H1 (cell line): ENCODE results near the gene GALNTL6. TPM values are rescaled to one million over a fixed set of nuclear protein-coding genes. Genes with fewer than 3 reads are reported as not detected.
"Not testable (repeated sequence)": the region's sequence is repeated elsewhere in the genome, so short reads cannot be mapped to it uniquely, and the experiment has no call there.

Experiments
- CTCF ChIA-PET: fragments of 300-600 bp; sonication (Branson Sonifier 250); formaldehyde crosslinking; loops from one replicate; lab custom pipeline; 2021; ENCODE audit not compliant: partially characterized antibody; lab: Charles Lee
- POLR2A ChIA-PET: fragments of 300-600 bp; sonication (Branson Sonifier 250); formaldehyde crosslinking; loops from one replicate; lab custom pipeline; 2021; ENCODE audit warnings: inconsistent platforms; ENCODE audit not compliant: partially characterized antibody; lab: Charles Lee
- DNase-seq, 2 experiments: peaks; one replicate each; pipeline versions ENCODE4 v3.0.0 to v3.0.0-alpha.2; 2010 to 2022; ENCODE audit warnings: low spot score in 2 of 2, low read depth in 1 of 2, mixed read lengths in 1 of 2
- FAIRE-seq: peaks from 2 replicates; lab custom pipeline; 2011; peaks lifted over from hg19 to GRCh38; lab: Jason Lieb, UNC
- H2AFZ ChIP-seq: 2 replicates; pipeline ENCODE4 v1.8.1; 2012; ENCODE audit warnings: low read length, inconsistent platforms
- H2AK5ac ChIP-seq: 2 replicates; pipeline ENCODE4 v1.6.1; 2013; ENCODE audit warnings: low read depth, low read length
- H2BK120ac ChIP-seq: replicated peaks from 2 replicates; pipeline ENCODE3; 2013; ENCODE audit warnings: low read depth, low read length, inconsistent platforms
- H2BK12ac ChIP-seq: 2 replicates; pipeline ENCODE4 v1.6.1; 2013; ENCODE audit warnings: low read depth, low read length
- H2BK15ac ChIP-seq: 2 replicates; pipeline ENCODE4 v1.6.1; 2013; ENCODE audit warnings: low read length
- H2BK20ac ChIP-seq: 2 replicates; pipeline ENCODE4 v1.6.1; 2013; ENCODE audit warnings: low read length
- H2BK5ac ChIP-seq: 2 replicates; pipeline ENCODE4 v1.6.1; 2013; ENCODE audit warnings: low read depth, low read length
- H3K14ac ChIP-seq: 2 replicates; pipeline ENCODE4 v1.6.1; 2013; ENCODE audit warnings: inconsistent platforms; ENCODE audit not compliant: insufficient read length
- H3K18ac ChIP-seq: 2 replicates; pipeline ENCODE4 v1.6.1; 2013; ENCODE audit warnings: low read length; ENCODE audit errors: extremely low read depth
- H3K23ac ChIP-seq: 2 replicates; pipeline ENCODE4 v1.6.1; 2013; ENCODE audit warnings: inconsistent platforms; ENCODE audit not compliant: insufficient read length
- H3K23me2 ChIP-seq: 2 replicates; pipeline ENCODE4 v1.6.1; 2013; ENCODE audit warnings: low read depth, low read length
- H3K27ac ChIP-seq: 2 replicates; pipeline ENCODE4 v1.6.1; 2011; ENCODE audit warnings: low read depth, low read length, inconsistent platforms
- H3K27me3 ChIP-seq, 4 experiments: replicated peaks in 1 of 4; 1 replicate in 1 of 4; 2 replicates in 3 of 4; pipeline versions ENCODE4 v1.6.1 to v1.8.1; 2011 to 2013; ENCODE audit warnings: low read length in 3 of 4, mild to moderate bottlenecking in 3 of 4, inconsistent platforms in 2 of 4, mixed read lengths in 2 of 4, moderate library complexity in 1 of 4; ENCODE audit not compliant: control insufficient read depth in 3 of 4, insufficient read depth in 3 of 4; ENCODE audit errors: extremely low read depth in 1 of 4
- H3K36me3 ChIP-seq, 4 experiments: 2 replicates each; pipeline versions ENCODE4 v1.6.1 to v1.8.1; 2011 to 2013; ENCODE audit warnings: mild to moderate bottlenecking in 4 of 4, low read length in 3 of 4, moderate library complexity in 2 of 4, control low read depth in 1 of 4, inconsistent platforms in 1 of 4; ENCODE audit not compliant: insufficient read depth in 4 of 4, control insufficient read depth in 2 of 4
- H3K4ac ChIP-seq: replicated peaks from 2 replicates; pipeline ENCODE3; 2013; ENCODE audit warnings: low read length, low read depth, mixed read lengths, inconsistent platforms; ENCODE audit not compliant: insufficient read length
- H3K4me1 ChIP-seq, 4 experiments: replicated peaks in 1 of 4; 1 replicate in 1 of 4; 2 replicates in 3 of 4; pipeline versions ENCODE4 v1.6.1 to v1.8.1; 2011 to 2013; ENCODE audit warnings: low read length in 3 of 4, inconsistent platforms in 2 of 4, mixed read lengths in 1 of 4; ENCODE audit not compliant: insufficient read depth in 4 of 4, control insufficient read depth in 3 of 4
- H3K4me2 ChIP-seq, 2 experiments: 2 replicates each; pipeline versions ENCODE4 v1.6.1 to v1.8.1; 2011 to 2013; ENCODE audit warnings: low read depth in 2 of 2, low read length in 2 of 2, control low read depth in 1 of 2, inconsistent platforms in 1 of 2, mild to moderate bottlenecking in 1 of 2; ENCODE audit not compliant: insufficient read depth in 1 of 2
- H3K4me3 ChIP-seq, 4 experiments: fragments of 200-600, 300-600 bp in 1 of 4; sonication (generic), shearing (Covaris generic), sonication (Bioruptor Twin) in 1 of 4; 2 replicates each; pipeline versions ENCODE4 v1.5.1 to v1.8.1; 2011 to 2016; ENCODE audit warnings: low read length in 4 of 4, low read depth in 3 of 4, control low read depth in 2 of 4, inconsistent platforms in 2 of 4, mild to moderate bottlenecking in 2 of 4, mixed read lengths in 1 of 4, moderate library complexity in 1 of 4; ENCODE audit not compliant: insufficient read depth in 2 of 4; ENCODE audit errors: extremely low read depth in 1 of 4
- H3K56ac ChIP-seq: replicated peaks from 2 replicates; pipeline ENCODE3; 2013; ENCODE audit warnings: low read depth, mild to moderate bottlenecking, mixed read lengths, low read length, inconsistent platforms; ENCODE audit not compliant: insufficient read length
- H3K79me1 ChIP-seq: 2 replicates; pipeline ENCODE4 v1.6.1; 2013; ENCODE audit warnings: low read depth, low read length, control low read depth
- H3K79me2 ChIP-seq, 2 experiments: 2 replicates each; pipeline versions ENCODE4 v1.6.1 to v1.8.1; 2012 to 2013; ENCODE audit warnings: low read length in 2 of 2, mild to moderate bottlenecking in 2 of 2, inconsistent platforms in 1 of 2; ENCODE audit not compliant: insufficient read depth in 2 of 2, control insufficient read depth in 1 of 2
- H3K9ac ChIP-seq, 4 experiments: replicated peaks in 1 of 4; 1 replicate in 1 of 4; 2 replicates in 3 of 4; pipeline versions ENCODE4 v1.6.1 to v1.8.1; 2011 to 2013; ENCODE audit warnings: low read depth in 3 of 4, low read length in 3 of 4, control low read depth in 2 of 4, mild to moderate bottlenecking in 2 of 4, moderate library complexity in 2 of 4, inconsistent platforms in 1 of 4; ENCODE audit errors: extremely low read depth in 1 of 4
- H3K9me3 ChIP-seq, 2 experiments: 2 replicates each; pipeline versions ENCODE4 v1.6.1 to v1.8.1; 2012 to 2013; ENCODE audit warnings: mild to moderate bottlenecking in 2 of 2, moderate library complexity in 2 of 2, control low read depth in 1 of 2, inconsistent platforms in 1 of 2, low read depth in 1 of 2, low read length in 1 of 2, mixed read lengths in 1 of 2; ENCODE audit not compliant: insufficient read depth in 2 of 2
- H4K20me1 ChIP-seq, 2 experiments: replicated peaks in 1 of 2; 2 replicates each; pipeline versions ENCODE3 to v1.8.1; 2011 to 2013; ENCODE audit warnings: inconsistent platforms in 2 of 2, low read length in 2 of 2, mild to moderate bottlenecking in 1 of 2; ENCODE audit not compliant: insufficient read depth in 2 of 2, control insufficient read depth in 1 of 2
- H4K5ac ChIP-seq: 2 replicates; pipeline ENCODE4 v1.6.1; 2013; ENCODE audit warnings: low read length, low read depth, mixed read lengths, inconsistent platforms; ENCODE audit not compliant: insufficient read length
- H4K8ac ChIP-seq: 2 replicates; pipeline ENCODE4 v1.8.0; 2013; ENCODE audit warnings: mild to moderate bottlenecking, moderate library complexity, low read length, inconsistent platforms; ENCODE audit not compliant: insufficient read depth; ENCODE audit errors: extremely low read depth
- H4K91ac ChIP-seq: replicated peaks from 2 replicates; pipeline ENCODE3; 2013; ENCODE audit warnings: low read length, mixed read lengths, inconsistent platforms; ENCODE audit not compliant: insufficient read length
- WGBS, 2 experiments: shearing (Covaris generic) in 1 of 2; methylation state at CpG; one replicate each; pipeline versions ENCODE4 v1.1.6 to v1.1.7; 2013 to 2015; ENCODE audit warnings: low lambda C conversion rate in 2 of 2, mixed read lengths in 2 of 2, inconsistent platforms in 1 of 2, low coverage in 1 of 2, missing lambda C conversion rate in 1 of 2; ENCODE audit not compliant: insufficient replicate concordance in 2 of 2, insufficient coverage in 1 of 2, insufficient read length in 1 of 2; ENCODE audit errors: extremely low coverage in 1 of 2, missing lambda C conversion rate in 1 of 2; 5-methylcytosine and 5-hydroxymethylcytosine counted together
- polyA plus RNA-seq, 7 experiments: library from polyadenylated mRNA; depleted of rRNA in 3 of 7; stranded (reverse) in 5 of 7; unstranded in 2 of 7; fragments of >200 nt in 5 of 7; fragments of 200-250 nt in 2 of 7; gene quantifications; 1 replicate in 5 of 7; 2 replicates in 1 of 7; 4 replicates in 1 of 7; pipeline versions ENCODE4 v1.2.1 to v1.2.3, GENCODE V29; 2011 to 2013; ENCODE audit warnings: missing spikeins in 2 of 7, mixed read lengths in 2 of 7
- total RNA-seq: library from RNA; stranded (reverse); fragmentation: NEBNext Ultra II Directional; extraction: Animal tissue kit (Norgen Biotek cat#: 25700); gene quantifications from 2 replicates; pipeline ENCODE4 v1.2.1, GENCODE V29; 2021

The GALNTL6 gene
- total and polyA plus RNA-seq, 2 of the 8 experiments (the other 6 are each of a cell fraction or from before 2014, with no cell fraction given): 0.03 to 0.32 TPM

GRCh38 chr4:172428979-172429378, 615.8 kb downstream of the GALNTL6 start:
- H4K5ac ChIP-seq, H2BK20ac ChIP-seq, H3K9me3 ChIP-seq, H3K56ac ChIP-seq, H3K14ac ChIP-seq, H3K23ac ChIP-seq, H2AFZ ChIP-seq, H3K23me2 ChIP-seq, H2BK15ac ChIP-seq, H3K9ac ChIP-seq, H4K91ac ChIP-seq, H3K79me2 ChIP-seq, H2BK5ac ChIP-seq, H3K36me3 ChIP-seq, H3K4ac ChIP-seq, H3K79me1 ChIP-seq, H3K27ac ChIP-seq, H3K4me2 ChIP-seq, H3K27me3 ChIP-seq, H2BK12ac ChIP-seq, H4K8ac ChIP-seq, H2BK120ac ChIP-seq, H4K20me1 ChIP-seq, POLR2A ChIA-PET, DNase-seq, H3K4me1 ChIP-seq, FAIRE-seq, H3K4me3 ChIP-seq, H3K18ac ChIP-seq, H2AK5ac ChIP-seq: not testable (repeated sequence)
- CTCF ChIA-PET: interaction anchor here (0.7 kb wide), 1 partner anchor 95 kb away, joined by 3 read pairs; no protein-coding TSS in a partner anchor
- WGBS, 2 experiments: 94% methylated on average over 12 of the region's 12 CpGs; no CpG with 5 or more reads in 1 of the 2 experiments
